NCI-H526 (cell line): ENCODE measurements around the gene PRPS1.
"Not testable (repeated sequence)": the region's sequence is repeated elsewhere in the genome, so short reads cannot be mapped to it uniquely, and the experiment has no call there.

Experiments
- DNase-seq, 2 experiments: peaks; one replicate each; lab custom pipeline; 2025; lab: John Stamatoyannopoulos, UW

Gene PRPS1

GRCh38 chrX:107674480-107675364 is 46.4 kb downstream of the PRPS1 start:
- DNase-seq: peak in 1 of 2 experiments; percentile 8

GRCh38 chrX:107675365-107675654 is 47.0 kb downstream of the PRPS1 start:
- DNase-seq: no peak

DNA sequence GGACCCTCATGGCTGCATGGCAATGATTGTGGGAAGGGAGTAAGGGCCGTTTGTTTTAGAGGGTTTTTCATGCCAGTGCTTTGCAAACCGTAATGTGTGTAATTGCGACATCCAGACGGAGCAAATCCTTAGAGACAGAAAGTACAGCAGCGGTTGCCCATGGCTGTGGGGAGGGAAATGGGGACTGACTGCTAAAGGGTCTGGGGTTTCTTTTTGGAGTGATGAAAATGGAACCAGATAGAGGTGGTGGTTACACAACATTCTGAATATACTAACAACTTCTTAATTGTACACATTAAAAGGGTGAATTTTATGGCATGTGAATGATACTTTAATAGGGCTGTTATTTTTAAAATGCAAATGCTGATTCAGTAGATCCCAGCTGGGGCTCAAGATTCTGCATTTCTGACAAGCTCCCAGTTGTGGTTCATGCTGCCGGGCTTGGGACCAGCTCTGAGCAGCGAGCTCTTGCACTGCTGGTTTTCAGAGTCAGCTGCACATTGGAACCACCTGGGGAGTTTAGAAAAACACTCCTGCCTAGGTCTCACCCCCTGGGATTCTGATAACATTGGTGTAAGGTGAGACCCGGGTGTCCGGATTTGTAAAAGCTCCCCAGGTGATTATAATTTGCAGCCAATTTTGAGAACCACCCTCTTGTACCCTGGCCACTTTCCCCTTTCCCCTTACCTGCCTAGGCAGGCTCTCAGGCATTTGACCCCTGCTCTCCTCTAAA is 47.7 kb downstream of the PRPS1 start:
- DNase-seq: peak; percentile 38 to 69

- DNase-seq: peak; percentile 20 to 58
Measured at GRCh38 chrX:107676559-107677378, 48.5 kb downstream of the PRPS1 start.

- peak in 1 of 2 experiments; percentile 6 for DNase-seq
Measured at GRCh38 chrX:107677501-107677901, 49.2 kb downstream of the PRPS1 start.

GRCh38 chrX:107677909-107678308 is 49.6 kb downstream of the PRPS1 start:
- no peak for DNase-seq

DNA sequence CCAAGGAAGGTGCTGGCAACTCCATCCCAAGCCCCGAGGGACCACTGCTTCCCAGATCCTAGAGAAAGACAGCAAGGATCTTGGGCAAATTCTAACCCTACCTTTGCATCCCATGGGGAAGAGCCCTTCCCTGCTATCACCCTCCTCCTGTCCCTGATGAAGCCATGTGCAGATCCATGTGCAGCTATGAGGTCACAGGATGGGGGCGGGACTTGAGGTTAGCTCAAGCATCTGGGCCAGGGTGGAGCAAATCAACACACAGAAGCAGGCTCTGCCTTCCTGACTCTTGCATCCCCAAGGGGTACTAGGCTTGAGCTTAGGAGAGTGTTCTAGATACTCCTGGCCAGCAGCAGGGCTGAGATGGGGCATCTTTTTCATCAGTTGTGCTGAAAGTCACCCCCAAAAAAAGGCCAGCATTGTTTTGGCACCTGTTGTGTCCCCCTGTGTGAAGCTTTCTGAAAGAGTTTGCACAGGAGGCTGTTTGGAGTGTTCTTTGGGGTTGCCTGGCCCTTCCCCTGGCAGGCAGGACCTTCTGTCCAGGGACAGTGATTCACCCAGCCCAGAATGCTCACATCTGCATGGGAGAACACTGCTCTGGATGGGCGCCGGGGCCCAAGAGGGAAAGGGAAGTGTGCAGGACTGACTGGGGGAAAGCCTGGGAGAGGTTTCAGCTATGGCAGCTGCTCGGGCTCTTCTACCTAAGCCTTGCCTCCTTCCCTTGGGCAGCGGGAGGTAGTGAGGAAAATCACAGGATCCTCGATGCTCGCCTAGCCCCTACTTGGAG is 50.8 kb downstream of the PRPS1 start:
- no peak for DNase-seq

GRCh38 chrX:107682256-107682655 is 53.9 kb downstream of the PRPS1 start:
- no peak for DNase-seq

GRCh38 chrX:107683124-107683895 is 55.0 kb downstream of the PRPS1 start:
- no peak for DNase-seq

GRCh38 chrX:107683931-107684330 is 55.6 kb downstream of the PRPS1 start:
- DNase-seq: no peak

- DNase-seq: no peak
Measured at GRCh38 chrX:107684956-107685385, 56.7 kb downstream of the PRPS1 start.

DNA sequence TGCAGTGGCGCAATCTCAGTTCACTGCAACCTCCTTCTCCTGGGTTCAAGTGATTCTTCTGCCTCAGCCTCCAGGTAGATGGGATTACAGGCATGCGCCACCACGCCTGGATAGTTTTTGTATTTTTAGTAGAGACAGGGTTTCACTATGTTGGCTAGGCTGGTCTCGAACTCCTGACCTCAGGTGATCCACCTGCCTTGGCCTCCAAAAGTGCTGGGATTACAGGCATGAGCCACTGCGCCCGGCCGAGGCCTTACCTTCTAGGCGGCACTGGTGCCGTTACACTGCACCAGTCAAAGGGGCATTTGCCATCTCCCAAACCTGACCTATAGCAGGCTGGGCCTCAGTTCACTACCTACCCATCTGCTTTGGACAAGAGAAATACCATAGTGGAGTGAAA is 57.3 kb downstream of the PRPS1 start:
- not testable (repeated sequence) for DNase-seq

DNA sequence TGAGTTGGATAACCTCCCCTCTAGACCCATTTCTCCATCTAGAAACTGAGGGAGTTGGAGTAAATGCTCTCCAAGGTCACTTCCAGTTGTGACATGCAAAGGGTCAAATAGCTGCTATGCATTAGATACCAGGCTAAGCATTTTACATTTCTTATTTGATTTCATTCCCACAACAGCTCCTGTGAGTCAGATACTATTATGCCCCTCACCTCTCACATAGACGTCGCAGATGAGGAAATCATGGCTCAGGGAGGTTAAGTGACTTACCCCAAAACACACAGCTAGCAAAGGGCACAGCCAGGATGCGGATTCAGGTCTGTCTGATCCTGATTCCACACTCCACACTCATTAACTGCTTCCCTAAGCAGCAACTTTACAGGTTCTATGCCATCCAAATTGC is 57.7 kb downstream of the PRPS1 start:
- DNase-seq: no peak

GRCh38 chrX:107686792-107687191 is 58.5 kb downstream of the PRPS1 start:
- no peak for DNase-seq

GRCh38 chrX:107687445-107687844 is 59.1 kb downstream of the PRPS1 start:
- DNase-seq: no peak

DNA sequence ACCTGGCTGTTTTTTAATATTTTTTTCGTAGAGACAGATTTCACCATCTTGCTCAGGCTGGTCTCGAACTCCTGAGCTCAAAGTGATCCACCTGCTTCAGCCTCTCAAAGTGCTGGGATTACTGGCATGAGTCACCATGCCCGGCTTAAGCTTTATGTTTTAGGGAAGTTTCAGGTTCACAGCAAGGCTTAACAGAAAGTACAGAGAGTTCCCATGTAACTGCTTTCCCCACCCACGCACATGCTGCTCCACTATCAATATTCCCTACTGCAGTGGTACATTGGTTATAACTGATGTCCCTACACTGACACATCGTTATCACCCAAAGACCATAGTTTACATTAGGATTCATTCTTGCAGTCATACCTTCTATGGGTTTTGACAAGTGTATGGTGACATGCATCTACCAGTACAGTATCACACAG is 62.7 kb downstream of the PRPS1 start:
- no peak for DNase-seq

DNA sequence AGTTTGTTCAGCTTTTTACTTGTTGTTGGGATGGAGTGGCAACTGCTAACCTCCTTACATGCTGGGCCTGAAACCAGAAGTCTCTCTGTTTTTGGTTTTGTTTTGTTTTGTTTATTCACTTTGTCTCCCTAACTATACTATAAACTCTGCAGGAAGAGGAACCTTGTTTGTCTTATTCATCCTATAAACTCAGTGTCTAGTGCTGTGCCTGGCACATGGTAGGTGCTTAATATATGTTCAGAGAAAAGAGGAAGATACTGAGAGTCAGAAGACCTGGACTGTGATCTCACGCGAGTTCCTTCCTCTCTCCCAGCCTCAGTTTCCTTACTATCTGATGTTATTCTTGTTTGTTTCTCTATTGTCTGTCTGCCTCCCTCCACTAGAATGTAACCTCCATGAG is 71.3 kb downstream of the PRPS1 start:
- DNase-seq: no peak

DNA sequence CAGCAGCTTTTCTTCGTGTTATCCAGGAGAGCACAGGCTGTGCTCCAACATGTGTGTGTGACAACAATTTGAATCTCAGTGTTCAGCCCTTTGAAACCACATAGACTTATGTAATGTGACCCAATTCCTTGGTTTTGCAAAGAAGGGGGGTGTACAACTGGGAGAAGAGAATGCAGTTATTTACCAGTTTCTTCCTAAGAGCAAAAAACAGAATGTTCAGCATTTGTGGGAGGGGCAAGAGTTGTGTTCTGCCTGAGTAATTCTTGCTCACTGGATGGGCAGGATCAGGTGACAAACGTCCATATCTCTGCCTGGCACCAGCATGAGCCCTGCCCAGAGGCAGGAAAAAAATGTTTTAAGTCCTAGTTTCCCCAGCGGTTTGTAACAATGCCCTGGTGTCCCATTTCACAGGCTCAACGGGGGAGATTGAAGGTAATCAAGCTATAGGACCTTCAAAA is 72.0 kb downstream of the PRPS1 start:
- DNase-seq: no peak
